SW480 (cell line): ENCODE measurements around the gene KCNG4.
A peak's percentile ranks its signal among the peaks of the same experiment; 100 is the strongest.

Source experiments
- DNase-seq: peaks from one replicate; pipeline ENCODE4 v3.0.0-alpha.2; 2016; ENCODE audit warnings: low spot score

KCNG4 gene

GRCh38 chr16:84262939-84263338, 23.1 kb upstream of the KCNG4 start:
- DNase-seq = no peak

- DNase-seq = no peak
These were observed 22.2 kb upstream of the KCNG4 start for GRCh38 chr16:84262031-84262430.

- no peak for DNase-seq
These were observed 21.1 kb upstream of the KCNG4 start for GRCh38 chr16:84260766-84261554.

- DNase-seq = no peak
These were observed 19.9 kb upstream of the KCNG4 start for GRCh38 chr16:84259691-84260090.

GRCh38 chr16:84258266-84258665, 18.5 kb upstream of the KCNG4 start:
- no peak for DNase-seq

- no peak for DNase-seq
These were observed 15.4 kb upstream of the KCNG4 start for GRCh38 chr16:84255050-84255810.

GRCh38 chr16:84254062-84254461, 14.2 kb upstream of the KCNG4 start:
- no peak for DNase-seq

- no peak for DNase-seq
These were observed 13.4 kb upstream of the KCNG4 start for GRCh38 chr16:84253173-84253572.

GRCh38 chr16:84252184-84252583, 12.4 kb upstream of the KCNG4 start:
- DNase-seq = no peak

GRCh38 chr16:84247844-84248243, 8.0 kb upstream of the KCNG4 start:
- peak; percentile 9 for DNase-seq

- no peak for DNase-seq
These were observed 7.5 kb upstream of the KCNG4 start for GRCh38 chr16:84247331-84247730.

- DNase-seq = no peak
These were observed 6.9 kb upstream of the KCNG4 start for GRCh38 chr16:84246679-84247077.

GRCh38 chr16:84245956-84246678, 6.3 kb upstream of the KCNG4 start:
- no peak for DNase-seq

GRCh38 chr16:84244728-84245127, 4.9 kb upstream of the KCNG4 start:
- no peak for DNase-seq

- DNase-seq = no peak
These were observed 3.9 kb upstream of the KCNG4 start for GRCh38 chr16:84243732-84244131.

GRCh38 chr16:84242839-84243238, 3.0 kb upstream of the KCNG4 start:
- DNase-seq = no peak

GRCh38 chr16:84241778-84242177, 2.0 kb upstream of the KCNG4 start:
- DNase-seq = no peak

GRCh38 chr16:84240455-84240854, 643 bp upstream of the KCNG4 start:
- no peak for DNase-seq

GRCh38 chr16:84239141-84239769, 557 bp downstream of the KCNG4 start:
- DNase-seq = no peak

GRCh38 chr16:84237994-84238750, 1.6 kb downstream of the KCNG4 start:
- DNase-seq = no peak

- no peak for DNase-seq
These were observed 3.1 kb downstream of the KCNG4 start for GRCh38 chr16:84236671-84237070.
